DMS153 treated with DMSO at 0.1 percent for 48 hours (cell line): ENCODE measurements around the gene PLA2G12A.
A peak's percentile ranks its signal among the peaks of the same experiment; 100 is the strongest.

Source experiments
- DNase-seq: peaks from one replicate; lab custom pipeline; 2025; ENCODE audit not compliant: unreplicated experiment; lab: John Stamatoyannopoulos, UW

The PLA2G12A gene

GRCh38 chr4:109729718-109730618 is at the start of gene PLA2G12A:
PLA2G12A (minus strand) TSS chr4:109730070; CDS start chr4:109729809, 261 bp downstream.
- peak; percentile 69 for DNase-seq

DNA sequence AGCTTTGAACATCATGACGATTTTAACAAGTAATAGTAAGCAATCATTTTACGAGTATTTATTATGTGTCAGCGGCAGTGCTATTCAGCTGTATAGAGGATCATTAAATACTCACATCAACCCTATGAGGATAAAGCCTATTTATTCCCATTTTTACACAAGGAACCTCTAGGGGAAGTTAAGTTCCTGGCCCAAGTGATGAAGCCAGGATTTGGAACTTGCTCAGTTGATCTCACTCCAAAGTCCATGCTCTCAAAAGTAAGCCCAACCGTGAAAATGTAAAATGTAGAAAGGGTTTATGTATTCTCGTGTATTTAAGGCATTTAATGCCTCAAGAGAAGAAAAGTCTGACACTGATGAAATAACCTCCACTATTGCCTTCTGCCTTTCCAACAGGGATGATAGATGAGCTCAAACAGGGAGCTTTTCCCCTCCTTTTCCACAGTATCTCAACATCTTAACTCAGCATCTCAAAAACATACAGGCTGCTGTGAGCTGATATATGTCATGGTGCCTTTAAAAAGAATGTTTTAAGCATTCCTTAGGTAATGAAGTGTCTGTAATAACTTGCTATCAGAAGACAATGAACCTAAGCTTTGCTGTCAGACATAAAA is 35.0 kb upstream of the PLA2G12A start:
- no peak for DNase-seq

DNA sequence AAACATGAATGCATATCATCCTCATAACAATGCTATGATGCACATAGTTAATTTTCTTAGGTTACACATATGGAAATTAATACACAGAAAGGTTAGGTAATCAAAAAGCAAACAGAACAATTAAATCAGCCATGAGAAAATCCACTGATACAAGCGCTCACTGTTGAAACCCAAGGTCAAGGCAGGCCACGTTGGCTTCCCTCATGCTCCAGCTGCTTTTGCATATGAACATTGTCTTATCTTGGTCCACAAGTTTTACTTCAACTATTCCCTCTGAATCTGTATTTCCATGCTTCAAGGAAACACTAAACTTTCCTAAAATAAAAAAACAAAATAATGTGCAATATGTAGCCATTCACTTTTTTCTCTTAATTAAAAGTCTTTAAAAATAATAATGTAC is 34.5 kb upstream of the PLA2G12A start:
- no peak for DNase-seq

- DNase-seq = no peak
These were observed 30.8 kb upstream of the PLA2G12A start for GRCh38 chr4:109760682-109761081.

GRCh38 chr4:109755656-109756055 is 25.8 kb upstream of the PLA2G12A start:
- DNase-seq = no peak

DNA sequence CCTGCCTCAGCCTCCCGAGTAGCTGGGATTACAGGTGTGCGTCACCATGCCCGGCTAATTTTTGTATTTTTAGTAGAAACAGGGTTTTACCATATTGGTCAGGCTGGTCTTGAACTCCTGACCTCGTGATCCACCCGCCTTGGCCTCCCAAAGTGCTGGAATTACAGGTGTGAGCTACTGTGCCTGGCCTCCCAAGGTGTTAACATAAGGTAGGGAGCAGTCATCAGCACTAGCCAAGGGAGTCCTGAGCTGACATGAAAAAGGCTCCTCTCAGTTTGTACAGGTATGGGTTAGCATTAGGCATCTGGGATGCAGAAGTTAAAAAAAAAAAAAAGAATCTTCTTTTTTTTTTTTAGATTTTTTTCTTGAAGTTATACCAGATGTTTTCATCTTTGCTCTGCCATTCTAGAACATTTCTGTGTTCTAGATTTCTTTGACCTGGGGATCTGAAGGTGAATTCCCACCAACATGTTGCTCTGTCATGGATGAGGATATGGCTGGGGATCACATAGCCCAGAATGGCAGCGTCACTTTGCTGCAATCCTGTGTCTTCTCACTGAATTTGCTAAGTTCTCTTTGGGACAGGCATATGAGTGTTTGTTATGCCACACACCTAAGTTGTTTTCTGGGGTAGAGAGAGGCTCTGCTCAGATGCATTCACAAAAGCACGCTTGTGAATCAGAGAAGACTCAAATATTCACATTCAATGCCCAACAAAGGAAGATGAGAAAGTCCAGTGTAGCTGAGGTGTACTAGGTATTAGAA is 24.4 kb upstream of the PLA2G12A start:
- no peak for DNase-seq

GRCh38 chr4:109752525-109752924 is 22.7 kb upstream of the PLA2G12A start:
- no peak for DNase-seq

DNA sequence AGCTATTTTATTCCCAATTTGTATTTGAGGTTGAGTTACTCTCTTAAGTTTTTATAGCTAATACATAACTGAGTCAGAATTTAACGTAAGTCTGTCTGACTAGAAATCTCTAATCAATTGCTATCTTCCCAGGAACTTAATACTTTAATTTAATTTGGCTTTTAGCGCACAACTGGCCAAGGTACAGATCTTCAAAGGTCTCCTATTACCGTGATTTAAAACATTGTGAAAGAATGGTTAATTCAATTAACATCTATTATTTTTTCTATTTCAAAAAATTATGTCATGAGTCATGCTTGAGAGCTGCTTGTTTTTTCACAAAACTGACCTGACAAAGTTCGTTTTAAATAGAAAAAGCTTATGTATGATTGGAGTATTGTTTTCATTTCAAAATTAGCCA is 22.0 kb upstream of the PLA2G12A start:
- no peak for DNase-seq

GRCh38 chr4:109750652-109751244 is 20.9 kb upstream of the PLA2G12A start:
- DNase-seq = no peak

DNA sequence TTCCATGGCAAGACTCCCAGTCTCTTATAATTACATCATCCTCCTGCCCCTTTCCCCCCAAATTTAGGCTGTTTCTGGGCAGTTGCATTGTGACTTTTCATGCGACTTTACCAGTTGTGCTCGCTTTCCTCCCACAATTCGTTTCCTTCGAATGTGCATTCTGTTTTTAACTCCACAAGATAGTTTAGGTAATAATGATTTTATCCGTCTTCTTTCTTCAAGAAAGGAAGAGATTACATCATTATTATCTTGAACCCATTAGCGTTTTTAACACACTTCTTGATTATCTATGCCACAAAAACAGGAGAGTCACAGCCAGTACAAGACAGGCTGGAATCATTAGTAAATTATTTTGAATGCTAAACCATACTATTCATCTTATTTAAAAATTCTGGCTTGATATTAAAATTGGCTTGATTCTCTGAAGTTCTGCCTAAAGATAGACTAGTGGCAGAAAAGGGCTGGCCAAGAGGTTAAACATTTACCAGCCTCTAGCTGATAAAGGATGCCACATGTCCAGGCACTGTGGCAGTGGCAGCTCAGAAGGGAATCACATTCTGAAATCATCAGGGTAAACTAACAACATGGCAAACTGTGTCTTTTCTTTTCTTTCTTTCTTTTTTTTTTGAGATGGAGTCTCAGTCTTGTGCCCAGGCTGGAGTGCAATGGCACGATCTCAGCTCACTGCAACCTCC is 19.7 kb upstream of the PLA2G12A start:
- no peak for DNase-seq

- DNase-seq = no peak
These were observed 18.2 kb upstream of the PLA2G12A start for GRCh38 chr4:109748114-109748513.

- DNase-seq = no peak
These were observed 16.9 kb upstream of the PLA2G12A start for GRCh38 chr4:109746728-109747127.

DNA sequence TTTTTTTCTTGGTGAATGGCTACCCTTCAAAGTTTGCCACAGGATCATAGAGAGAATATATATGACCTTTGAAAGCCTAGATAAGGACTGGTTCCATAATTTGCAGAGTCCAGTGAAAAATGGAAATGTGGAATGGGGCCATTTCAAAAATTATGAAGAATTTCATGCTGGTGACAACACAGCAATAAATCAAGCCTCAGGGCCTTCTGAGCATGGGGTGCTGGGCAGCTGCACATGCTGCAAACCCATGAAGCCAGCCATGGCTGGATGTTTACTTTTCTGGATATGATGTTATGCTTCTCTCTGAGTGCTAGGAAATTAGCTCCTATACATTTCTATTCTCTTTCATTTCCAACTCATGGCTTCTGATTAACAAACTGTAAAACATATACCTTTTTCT is 16.0 kb upstream of the PLA2G12A start:
- no peak for DNase-seq

- DNase-seq = no peak
These were observed 9.7 kb upstream of the PLA2G12A start for GRCh38 chr4:109739547-109739946.

DNA sequence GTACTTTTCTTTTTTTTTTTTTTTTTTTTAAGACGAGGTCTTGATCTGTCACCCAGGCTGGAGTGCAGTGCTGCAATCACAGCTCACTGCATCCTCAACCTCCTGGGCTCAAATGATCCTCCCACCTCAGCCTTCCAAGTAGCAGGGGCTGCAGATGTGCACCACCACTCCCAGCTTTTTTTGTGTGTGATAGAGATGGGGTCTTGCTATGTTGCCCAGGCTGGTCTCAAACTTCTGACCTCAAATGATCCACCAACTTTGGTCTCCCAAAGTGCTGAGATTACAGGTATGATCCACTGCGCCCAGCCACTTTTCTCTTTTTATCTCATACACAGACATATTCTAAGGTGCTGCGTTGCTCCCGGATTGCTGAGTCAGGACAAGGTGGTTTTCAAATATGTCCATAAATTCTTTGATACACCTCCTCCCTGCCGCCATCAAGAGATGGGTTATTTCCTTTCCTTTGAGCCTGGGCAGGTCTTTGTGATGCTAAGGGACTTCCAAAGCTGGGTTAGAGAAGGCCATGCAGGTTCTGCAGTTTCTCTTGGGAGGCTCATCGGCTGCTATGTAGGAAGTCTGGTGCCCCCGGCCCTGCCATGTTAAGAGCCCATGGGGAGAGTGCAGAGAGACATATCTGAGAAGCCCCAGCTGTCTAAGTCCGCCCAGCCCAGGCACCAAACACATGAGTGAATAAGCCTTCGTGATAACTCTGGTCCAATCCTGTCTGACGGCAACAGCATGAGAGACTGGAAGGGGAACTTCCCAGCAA is 8.4 kb upstream of the PLA2G12A start:
- no peak for DNase-seq

GRCh38 chr4:109735566-109736365 is 5.9 kb upstream of the PLA2G12A start:
- no peak for DNase-seq

DNA sequence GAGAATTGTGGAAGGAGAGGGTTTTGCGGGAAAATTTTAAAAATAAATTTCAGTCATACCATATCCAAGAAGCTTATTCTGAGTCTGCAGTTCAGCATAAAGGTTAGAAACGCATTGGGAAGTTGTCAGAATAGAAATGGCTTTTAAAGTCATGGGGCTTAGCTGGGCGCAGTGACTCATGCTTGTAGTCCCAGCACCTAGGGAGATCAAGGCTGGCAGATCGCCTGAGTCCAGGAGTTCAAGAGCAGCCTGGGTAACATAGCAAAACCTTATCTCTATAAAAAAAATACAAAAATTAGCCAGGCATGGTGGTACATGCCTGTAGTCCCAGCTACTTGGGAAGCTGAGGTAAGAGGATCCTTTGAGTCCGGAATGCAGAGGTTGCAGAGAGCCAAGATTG is 3.9 kb upstream of the PLA2G12A start:
- DNase-seq = no peak

- DNase-seq = no peak
These were observed 1.0 kb upstream of the PLA2G12A start for GRCh38 chr4:109730619-109731545.
